Right kidney (tissue), 1 donor: Measurements from ENCODE around the gene NRXN3.

Experiments used
- DNase-seq: peaks from one replicate; pipeline ENCODE4 v3.0.0-alpha.2; 2016

NRXN3 gene

DNA sequence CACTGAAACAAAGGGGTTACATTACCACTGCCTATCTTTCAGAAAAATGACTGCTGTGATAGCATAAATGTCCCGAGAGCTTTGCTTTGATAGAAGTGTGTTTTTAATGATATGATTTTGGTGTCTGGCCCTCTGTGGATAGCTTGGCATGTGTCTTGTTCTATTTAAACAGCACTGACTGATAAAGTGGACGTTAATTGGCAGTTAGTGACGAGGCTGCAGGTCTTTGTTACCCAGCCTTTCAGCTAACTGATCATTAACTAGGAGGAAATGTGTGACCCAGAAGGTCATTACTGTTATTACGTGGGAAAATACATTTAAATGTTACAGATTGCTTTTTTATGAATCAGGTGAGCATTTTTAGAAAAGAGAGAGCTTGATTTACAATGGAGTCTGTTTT, 1612.9 kb downstream of the NRXN3 start:
- no peak for DNase-seq

DNA sequence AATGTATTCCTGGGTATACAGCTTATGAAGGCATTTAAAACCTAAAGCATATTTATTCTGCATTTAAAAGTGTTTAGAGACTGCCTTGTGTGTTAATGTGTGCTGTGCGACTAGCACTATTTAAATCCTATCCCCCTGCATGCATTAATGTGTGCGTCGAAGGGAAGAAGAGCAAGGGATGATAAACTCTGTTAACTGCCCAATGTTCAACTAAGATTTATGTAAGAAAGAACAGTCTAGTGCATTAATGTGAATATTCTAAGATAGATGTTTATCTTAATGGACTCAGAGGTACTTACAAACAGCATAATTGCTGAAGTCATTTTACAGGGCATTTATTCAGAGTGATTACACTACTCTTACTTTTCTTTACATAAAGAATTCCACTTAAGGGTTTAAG, 1616.3 kb downstream of the NRXN3 start:
- DNase-seq: no peak

DNA sequence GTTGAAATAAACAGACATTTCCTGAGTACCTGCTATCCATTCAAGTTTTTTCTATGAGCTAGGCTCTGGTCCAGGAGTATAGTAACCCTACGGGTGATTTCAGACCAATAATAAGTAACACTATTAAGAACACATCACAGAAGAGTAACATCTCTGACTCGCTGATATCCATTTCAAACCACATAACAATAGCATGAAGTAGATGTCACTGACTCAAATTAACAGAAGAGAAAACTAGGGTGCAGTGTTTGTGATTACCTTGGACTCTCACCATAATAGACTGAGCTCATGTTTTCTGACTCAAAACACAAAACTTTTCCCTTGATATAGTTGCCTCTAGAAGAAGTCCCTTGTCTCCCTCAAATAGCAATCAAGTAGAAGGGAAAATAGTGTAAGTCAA, 1618.2 kb downstream of the NRXN3 start:
- no peak for DNase-seq

DNA sequence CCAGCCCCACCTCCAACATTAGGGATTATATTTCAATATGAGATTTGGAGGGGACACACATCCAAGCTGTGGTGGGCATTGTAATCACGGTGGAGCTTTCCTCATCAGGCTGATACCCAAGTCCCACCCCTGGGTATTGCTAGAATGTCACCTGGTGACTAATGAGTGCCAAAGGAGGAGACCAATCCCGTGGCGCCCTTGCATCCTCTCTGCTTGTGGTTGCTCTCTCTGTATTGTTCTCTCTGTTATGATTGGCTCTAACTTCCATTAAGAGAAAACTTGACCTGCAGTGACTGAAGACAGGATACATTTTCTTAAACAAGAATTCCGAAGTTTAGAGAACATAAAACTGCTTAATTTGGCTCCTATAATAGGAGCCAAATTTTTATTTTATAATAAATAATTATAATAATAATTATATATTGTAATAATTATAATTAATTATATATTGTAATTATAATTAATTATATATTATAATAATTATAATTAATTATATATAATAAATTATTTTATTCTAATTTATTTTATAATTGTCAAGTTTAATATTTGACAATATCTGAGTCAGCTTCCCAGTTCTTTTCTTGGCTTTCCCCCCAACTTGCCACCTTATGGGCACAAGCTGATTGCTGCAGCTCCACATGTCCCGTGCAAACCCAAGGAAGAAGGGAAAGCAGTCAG, 1621.0 kb downstream of the NRXN3 start:
- no peak for DNase-seq

DNA sequence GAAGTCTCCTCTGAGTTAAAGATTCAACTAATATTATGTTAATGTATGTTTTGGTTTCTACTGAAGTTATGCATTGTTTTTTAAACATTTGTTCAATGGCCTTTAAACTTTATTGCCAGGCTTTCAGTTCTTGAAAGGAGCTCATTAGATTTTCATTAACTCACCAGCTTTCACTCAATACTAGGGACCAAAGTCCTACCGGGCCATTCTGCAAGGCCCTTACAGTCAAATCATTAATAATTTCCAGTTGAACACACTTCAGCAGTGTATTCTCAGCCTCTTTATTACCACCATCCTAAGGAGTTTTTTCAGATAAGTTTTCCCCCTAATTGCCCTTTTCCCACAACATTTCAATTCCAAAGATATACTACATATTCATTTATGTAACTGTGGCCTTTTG, 1631.9 kb downstream of the NRXN3 start:
- no peak for DNase-seq

DNA sequence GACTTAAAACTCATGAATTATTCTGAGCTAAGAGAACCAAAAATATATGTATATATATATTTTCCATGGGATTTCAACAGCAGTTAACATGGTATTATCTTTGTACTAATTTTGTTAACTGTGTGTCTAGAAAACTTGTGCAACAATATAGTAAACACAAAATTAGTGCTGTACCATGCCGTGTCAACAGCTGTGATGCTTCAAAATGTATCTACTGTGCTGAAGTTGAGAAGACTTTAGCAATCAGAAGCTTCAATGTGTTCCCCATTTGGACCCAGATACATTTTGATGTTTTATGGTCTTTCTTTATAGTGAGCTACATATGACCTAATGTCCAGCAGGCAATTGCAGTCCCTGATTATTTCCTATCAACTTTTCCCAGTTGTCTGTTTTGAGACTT, 1635.5 kb downstream of the NRXN3 start:
- no peak for DNase-seq

DNA sequence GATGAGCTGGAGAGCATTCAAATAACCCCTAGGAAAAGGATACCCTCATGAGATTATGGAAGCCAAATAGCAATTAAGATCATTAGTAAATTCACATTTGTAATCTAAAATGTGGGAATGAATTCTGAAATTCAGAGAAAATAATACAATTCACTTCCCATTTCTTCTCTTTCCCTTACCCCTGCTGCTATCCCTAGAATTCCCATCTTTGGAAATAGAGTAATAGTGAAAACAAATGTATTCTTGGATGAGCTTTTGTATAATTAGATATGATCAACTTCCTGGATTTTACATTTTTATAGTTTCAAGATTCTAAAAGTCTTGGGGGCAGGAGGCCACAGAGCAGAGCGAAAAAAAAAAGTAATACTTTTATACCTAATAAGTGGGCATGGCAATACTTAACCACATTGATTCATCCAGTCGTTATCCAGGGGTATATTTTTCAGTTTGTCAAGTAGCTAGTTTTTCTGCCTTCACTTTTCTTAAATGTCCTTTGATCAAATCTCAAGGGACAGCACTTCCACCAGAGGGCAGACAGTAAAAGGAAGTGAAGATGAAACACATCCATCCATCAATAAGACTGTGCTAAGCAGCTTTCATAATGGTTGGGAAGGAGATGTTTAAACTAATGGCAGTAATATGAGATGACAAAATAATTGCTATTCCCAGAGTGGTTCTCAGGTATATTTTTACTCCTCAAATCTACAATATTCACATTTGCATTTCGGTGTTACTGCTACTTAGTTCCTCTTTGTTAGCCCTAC, 1639.9 kb downstream of the NRXN3 start:
- no peak for DNase-seq

DNA sequence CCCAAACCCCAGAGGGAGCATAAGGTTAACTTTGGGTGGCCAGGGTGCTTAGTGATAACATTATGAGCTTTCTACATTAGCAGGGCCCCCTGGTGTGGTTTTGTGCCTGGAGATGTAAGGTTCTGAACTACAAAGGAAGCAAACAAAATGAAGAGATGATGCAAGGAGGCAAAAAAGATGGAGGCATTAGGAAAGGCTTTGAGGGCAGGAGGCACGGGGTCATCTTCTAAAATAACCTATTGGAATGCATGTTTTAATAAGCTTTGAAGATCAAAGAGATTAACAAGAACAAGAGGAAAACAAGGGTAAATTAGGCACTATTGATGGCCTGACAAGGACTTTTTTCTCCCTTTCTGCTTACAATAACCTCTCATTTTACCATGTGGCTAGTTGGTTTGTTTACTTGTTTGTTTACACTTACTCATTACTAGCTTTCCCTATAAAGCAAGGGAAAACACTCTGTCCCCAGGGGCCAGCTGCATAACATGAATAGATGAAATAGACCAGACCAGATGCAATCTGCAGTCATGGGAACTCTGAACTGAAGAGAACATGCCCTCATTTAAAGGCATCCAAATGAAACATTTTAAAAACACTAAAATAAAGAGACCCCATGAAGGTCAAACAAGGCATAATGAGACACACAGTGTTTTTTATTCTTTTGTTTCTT, 1650.8 kb downstream of the NRXN3 start:
- DNase-seq: no peak

DNA sequence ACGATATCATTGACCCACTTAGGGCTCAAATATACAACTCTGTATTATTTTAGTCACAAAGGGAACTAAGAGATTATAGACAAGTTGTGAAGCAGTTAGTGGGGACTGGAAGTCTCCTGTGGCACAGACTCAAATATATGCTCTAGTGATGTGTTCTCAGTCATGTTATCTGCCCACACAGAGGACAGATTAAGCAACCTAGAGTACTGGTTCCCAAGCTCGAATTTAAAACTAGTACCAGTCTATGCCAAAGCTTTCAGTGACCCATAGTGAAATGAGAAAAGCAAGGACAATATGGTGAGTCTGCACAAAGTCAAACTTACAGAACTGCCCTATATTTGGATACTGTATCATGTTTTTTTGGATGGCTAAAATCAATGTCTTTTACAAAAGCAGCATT, 1651.9 kb downstream of the NRXN3 start:
- no peak for DNase-seq

DNA sequence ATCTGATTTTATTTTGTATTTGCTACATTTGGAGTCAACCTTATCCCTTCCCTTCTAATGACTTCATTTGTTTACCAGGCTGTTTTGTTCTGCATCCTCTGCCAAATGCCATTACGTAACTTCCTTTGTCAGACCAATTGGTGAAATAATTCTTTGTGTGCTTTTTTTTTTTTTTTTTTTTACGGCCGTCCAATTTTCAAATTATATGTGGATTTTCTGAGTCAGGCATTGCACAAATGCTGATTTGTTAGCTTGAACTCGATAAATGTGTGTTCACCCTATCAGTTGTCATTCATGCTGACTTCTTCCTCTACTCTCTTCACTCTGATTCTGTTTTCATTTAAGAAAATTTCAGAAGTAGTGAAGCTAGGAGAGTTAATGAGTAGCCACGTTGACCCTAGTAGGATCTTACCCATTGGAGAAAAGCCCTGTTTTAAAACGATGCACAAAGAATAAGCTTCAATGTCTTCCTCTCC, 1654.9 kb downstream of the NRXN3 start:
- DNase-seq: no peak

DNA sequence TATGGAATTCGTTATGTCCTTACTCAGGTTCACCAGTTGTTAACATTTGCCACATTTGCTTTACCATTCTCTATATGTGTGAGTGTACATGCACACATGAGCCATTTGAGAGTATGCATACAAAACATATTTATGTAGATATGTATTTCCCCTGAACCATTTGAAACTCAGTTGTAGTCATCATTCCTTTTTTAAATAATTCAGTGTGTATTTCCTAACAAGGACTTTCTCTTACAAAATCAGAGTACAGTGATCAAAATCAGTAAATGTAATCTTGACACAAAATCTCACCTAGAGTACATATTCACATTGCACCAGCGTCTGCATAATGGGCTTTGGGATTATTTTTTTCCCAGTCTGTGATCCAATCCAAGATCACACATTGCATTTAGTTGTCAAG, 1656.2 kb downstream of the NRXN3 start:
- no peak for DNase-seq

DNA sequence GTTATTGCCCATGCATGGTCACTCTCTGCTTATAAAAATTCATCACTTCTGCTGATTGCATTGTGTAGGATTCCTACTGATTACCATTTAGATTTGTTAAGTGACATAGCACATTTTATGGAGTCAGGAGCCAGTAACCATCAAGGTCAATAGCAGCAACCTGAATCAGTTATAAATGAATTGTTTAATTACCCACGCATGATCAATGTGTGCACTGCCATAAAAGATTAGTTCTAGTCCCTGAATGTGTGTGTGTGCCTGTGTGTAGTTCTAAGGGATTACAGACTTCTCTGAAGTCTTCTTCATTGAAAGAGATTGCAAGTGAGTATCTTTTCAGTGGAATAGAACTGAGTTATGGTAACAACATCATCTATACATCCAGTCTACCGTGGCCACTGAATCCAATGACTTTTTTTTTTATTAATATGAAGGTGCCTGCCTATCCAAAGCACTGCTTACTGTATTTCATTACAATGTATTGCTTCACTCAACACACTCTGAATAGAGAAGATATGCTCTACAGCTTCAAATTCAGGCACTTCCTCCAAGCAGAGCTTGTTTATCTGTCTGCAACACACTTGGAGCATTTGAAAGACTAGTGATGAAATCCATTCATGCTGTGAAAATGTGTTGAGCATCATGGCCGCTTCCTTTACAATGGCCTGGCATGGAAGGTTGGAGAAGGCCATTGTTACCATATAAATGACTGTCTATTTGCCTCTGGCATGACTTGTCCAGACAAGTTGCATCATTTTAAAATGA, 1659.4 kb downstream of the NRXN3 start:
- no peak for DNase-seq

DNA sequence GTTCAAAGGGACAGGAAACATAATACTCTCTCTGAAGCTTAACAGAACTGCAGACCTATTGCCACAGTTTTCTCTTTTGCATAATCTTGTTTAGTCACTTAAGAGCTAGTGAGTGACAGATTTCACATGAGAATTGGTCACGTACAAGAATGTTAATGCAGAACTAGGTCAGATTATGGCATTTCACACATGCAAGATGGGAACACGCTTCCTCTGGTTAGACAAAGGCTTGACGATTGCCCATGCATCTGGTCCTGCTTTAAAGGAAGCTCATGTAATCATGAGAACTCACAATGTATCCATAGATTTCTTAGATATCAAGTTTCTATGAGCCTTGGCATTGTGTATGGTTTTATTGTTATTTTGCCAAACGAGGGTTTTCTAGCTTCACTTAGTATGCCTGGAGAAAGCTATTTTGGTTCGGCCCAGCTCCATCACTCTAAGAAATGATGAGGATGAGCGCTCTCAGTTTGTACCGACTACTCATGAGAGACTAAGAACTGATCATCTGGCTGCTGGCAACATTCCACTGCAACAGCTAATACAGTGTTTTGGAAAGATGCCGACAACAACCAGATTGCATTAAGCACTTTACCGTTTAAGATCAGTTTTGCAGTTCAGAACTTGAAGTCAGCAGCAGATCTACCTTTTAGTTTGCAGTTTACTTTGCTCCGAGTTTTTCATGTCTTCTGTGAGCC, 1661.2 kb downstream of the NRXN3 start:
- DNase-seq: no peak

DNA sequence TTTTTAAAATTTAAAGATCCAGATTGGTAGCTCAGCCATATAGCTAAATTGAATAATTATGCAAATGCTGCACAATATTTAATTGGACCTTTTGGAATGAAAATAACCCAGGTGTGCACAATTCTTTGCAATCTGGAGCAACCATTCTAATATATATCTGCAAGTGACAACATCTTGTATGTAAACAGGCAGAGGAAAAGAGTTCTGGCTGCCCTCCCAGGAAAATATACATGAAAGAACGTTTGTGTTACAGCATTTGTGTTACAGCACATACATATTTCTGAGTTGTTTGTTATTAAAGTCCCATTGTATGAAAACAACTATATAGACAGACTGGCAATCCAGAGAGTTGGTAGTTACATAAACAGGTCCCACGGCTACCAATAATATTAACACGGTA, 1663.6 kb downstream of the NRXN3 start:
- DNase-seq: no peak

DNA sequence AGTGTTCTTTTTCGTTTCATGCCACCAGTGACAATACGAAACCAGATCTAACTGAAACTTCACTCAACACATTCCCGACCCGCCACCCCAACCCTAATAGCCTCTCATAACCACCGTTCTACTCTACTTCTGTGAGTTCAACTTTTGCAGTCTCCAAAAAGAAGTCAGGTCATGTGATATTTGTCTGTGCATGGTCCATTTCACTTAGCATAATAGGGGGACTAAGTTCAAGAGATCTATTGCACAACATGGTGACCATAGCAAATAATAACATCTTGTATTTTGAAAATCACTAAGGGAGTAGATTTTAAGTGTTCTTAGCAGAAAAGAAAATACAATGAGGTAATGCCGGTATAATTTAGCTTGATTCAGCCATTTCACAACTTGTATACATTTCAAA, 1664.7 kb downstream of the NRXN3 start:
- DNase-seq: no peak

DNA sequence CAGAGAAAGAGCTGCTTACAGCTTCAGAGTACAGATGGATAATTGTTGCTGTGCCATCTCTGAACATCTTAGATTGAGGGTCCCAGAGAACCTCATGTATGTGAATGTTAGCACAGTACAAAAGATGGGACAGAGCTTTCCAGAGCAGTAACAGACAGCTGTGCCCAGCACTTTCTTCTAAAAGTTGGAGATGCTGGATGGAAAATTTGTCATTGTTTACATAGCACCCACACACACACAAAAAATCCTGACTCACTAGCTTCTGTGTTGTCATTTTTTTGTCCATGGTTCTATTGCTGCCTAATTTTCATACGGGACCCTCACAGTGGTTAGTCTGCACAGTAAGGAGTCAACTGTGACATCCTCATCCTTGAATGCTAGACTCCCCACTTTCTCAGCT, 1666.4 kb downstream of the NRXN3 start:
- no peak for DNase-seq

DNA sequence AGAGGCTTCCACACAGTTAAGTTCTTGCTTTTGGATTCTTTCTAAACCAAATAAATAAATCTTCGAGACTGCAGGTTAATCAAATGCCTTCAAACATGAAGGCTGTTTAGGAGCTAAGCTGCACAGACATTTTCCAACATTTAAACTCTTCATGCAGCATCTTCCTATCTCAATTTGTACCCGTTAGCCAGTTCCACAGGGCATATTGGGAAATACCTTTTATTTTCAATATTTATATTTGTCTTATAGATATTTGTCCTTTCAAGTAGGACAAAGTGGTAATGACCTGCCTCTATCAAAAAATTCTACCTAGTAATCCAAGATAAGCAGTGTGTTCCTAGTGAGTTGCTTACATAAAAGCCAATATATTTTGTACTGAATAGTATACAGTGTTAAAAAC, 1667.5 kb downstream of the NRXN3 start:
- no peak for DNase-seq

DNA sequence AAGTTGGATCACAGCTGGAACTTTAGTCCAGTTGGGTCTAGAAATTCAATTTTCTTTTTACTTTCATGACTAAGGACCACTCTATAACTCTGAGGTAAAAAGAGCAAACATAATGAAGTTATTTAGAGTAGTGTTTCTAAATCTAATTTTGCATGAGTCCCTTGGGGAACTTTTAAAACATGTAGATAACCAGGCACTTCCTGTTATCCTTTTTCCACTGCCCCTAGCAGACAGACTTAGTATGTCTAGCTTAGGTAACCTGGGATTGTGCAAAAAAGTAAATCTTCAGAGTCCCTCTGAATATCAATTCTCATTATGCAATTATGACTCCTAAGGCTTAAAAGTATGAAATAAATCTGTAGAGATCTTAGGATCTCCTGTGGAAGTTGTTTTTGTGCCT, 1669.9 kb downstream of the NRXN3 start:
- no peak for DNase-seq

DNA sequence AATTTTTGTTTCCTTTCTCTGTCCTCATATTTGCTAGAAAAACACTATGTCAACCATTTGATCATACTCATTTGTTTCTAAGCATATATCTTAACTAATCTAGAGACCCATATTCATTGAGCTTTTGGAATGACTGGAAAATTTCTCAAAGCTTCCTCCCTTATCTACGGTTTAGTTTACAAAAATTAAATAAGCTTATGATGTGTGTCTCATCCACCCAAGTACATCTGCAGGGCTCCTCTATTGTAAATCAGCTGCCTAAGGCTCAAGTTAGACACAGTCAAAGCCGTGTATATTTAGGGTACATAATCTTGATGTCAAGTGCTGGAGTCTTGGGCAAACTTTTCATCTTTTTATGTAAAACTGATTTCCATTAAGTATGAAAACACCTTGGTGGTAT, 1670.7 kb downstream of the NRXN3 start:
- DNase-seq: no peak

DNA sequence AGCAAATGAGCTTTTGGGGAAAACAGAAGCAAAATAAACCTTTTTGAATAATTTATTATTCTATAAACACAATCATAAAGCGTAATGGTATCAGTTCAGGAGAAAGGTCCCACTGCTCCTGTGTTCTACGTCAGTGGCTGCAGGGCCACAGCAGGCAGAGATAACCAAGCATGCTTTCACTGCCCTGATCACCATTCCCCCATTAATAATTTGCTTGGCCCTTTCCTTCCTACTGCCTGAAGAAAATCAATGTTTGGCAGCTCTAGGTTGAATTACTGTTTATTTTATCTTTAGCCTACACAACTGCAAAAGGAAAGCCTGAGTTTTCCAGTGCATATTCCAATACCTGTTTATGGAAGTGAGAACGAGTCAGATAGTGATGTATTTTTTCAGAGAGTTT, 1671.3 kb downstream of the NRXN3 start:
- DNase-seq: no peak

DNA sequence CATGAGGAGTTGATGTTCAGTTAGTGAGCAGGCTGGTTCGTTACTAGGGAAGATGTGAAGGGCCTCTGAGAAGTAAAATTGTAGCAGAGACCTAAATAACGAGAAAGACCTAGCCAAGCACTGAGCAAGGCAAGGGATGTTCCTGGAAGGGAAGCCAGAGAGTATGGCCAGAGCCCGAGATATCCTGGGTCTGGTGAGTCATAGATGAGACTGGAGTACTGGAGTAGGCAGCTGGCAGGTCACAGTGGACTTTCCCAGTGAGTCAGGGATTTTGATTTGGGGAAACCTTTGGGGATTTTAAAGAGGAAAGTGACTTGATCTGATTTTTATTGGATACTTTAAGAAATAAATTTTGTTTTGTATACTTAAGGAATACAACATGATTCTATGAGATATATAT, 1672.1 kb downstream of the NRXN3 start:
- no peak for DNase-seq
